Ishikawa (cell line): ENCODE results near the gene FZD7.

Experiments
- CEBPB ChIP-seq: IDR thresholded peaks from 2 replicates; pipeline ENCODE4 v1.6.1; 2012
- CREB1 ChIP-seq: IDR thresholded peaks from 2 replicates; pipeline ENCODE4 v1.6.1; 2012; ENCODE audit warnings: low read depth
- EP300 ChIP-seq: IDR thresholded peaks from 2 replicates; pipeline ENCODE4 v1.6.1; 2012; ENCODE audit warnings: borderline replicate concordance
- FOXM1 ChIP-seq: IDR thresholded peaks from 2 replicates; pipeline ENCODE4 v1.6.1; 2012; ENCODE audit warnings: low read depth, borderline replicate concordance
- RAD21 ChIP-seq: IDR thresholded peaks from 2 replicates; pipeline ENCODE4 v1.6.1; 2012; ENCODE audit warnings: low read depth
- REST ChIP-seq: IDR thresholded peaks from 2 replicates; pipeline ENCODE4 v1.6.1; 2012; ENCODE audit warnings: low read depth, mild to moderate bottlenecking
- TAF1 ChIP-seq: IDR thresholded peaks from 2 replicates; pipeline ENCODE4 v1.6.1; 2012; ENCODE audit warnings: low read depth, mild to moderate bottlenecking
- TCF12 ChIP-seq: IDR thresholded peaks from 2 replicates; pipeline ENCODE4 v1.6.1; 2012; ENCODE audit warnings: low read depth
- TEAD4 ChIP-seq: IDR thresholded peaks from 2 replicates; pipeline ENCODE4 v1.6.1; 2012
- YY1 ChIP-seq: IDR thresholded peaks from 2 replicates; pipeline ENCODE4 v1.6.1; 2012; ENCODE audit warnings: low read depth
- TF ChIP-seq, protein P1 (sequence below): IDR thresholded peaks from 2 replicates; pipeline ENCODE4 v1.6.1; 2012
- TF ChIP-seq, protein P2 (sequence below): IDR thresholded peaks from 2 replicates; pipeline ENCODE4 v1.6.1; 2012

GRCh38 chr2:202065876-202066275 lies 32.2 kb downstream of the FZD7 start:
- TF ChIP-seq EP300 = no peak
- no peak for TF ChIP-seq RAD21
- TF ChIP-seq REST = no peak
- no peak for TF ChIP-seq TEAD4
- TF ChIP-seq TAF1 = no peak
- TF ChIP-seq YY1 = no peak
- TF ChIP-seq, protein P1, sequence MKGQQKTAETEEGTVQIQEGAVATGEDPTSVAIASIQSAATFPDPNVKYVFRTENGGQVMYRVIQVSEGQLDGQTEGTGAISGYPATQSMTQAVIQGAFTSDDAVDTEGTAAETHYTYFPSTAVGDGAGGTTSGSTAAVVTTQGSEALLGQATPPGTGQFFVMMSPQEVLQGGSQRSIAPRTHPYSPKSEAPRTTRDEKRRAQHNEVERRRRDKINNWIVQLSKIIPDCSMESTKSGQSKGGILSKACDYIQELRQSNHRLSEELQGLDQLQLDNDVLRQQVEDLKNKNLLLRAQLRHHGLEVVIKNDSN = no peak
- no peak for TF ChIP-seq FOXM1
- TF ChIP-seq CEBPB = no peak
- no peak for TF ChIP-seq CREB1
- TF ChIP-seq TCF12 = no peak
- TF ChIP-seq, protein P2, sequence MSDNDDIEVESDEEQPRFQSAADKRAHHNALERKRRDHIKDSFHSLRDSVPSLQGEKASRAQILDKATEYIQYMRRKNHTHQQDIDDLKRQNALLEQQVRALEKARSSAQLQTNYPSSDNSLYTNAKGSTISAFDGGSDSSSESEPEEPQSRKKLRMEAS = no peak
